H1 (cell line): Measurements from ENCODE around the gene LCE7A. TPM values are rescaled to one million over a fixed set of nuclear protein-coding genes. Genes with fewer than 3 reads are reported as not detected.

Experiments used
- CTCF ChIA-PET: fragments of 300-600 bp; sonication (Branson Sonifier 250); formaldehyde crosslinking; loops from one replicate; lab custom pipeline; 2021; ENCODE audit not compliant: partially characterized antibody; lab: Charles Lee
- POLR2A ChIA-PET: fragments of 300-600 bp; sonication (Branson Sonifier 250); formaldehyde crosslinking; loops from one replicate; lab custom pipeline; 2021; ENCODE audit warnings: inconsistent platforms; ENCODE audit not compliant: partially characterized antibody; lab: Charles Lee
- DNase-seq, 2 experiments: peaks; one replicate each; pipeline versions ENCODE4 v3.0.0 to v3.0.0-alpha.2; 2010 to 2022; ENCODE audit warnings: low spot score in 2 of 2, low read depth in 1 of 2, mixed read lengths in 1 of 2
- FAIRE-seq: peaks from 2 replicates; lab custom pipeline; 2011; peaks lifted over from hg19 to GRCh38; lab: Jason Lieb, UNC
- H2AFZ ChIP-seq: 2 replicates; pipeline ENCODE4 v1.8.1; 2012; ENCODE audit warnings: low read length, inconsistent platforms
- H2AK5ac ChIP-seq: 2 replicates; pipeline ENCODE4 v1.6.1; 2013; ENCODE audit warnings: low read depth, low read length
- H2BK120ac ChIP-seq: replicated peaks from 2 replicates; pipeline ENCODE3; 2013; ENCODE audit warnings: low read depth, low read length, inconsistent platforms
- H2BK12ac ChIP-seq: 2 replicates; pipeline ENCODE4 v1.6.1; 2013; ENCODE audit warnings: low read depth, low read length
- H2BK15ac ChIP-seq: 2 replicates; pipeline ENCODE4 v1.6.1; 2013; ENCODE audit warnings: low read length
- H2BK20ac ChIP-seq: 2 replicates; pipeline ENCODE4 v1.6.1; 2013; ENCODE audit warnings: low read length
- H2BK5ac ChIP-seq: 2 replicates; pipeline ENCODE4 v1.6.1; 2013; ENCODE audit warnings: low read depth, low read length
- H3K14ac ChIP-seq: 2 replicates; pipeline ENCODE4 v1.6.1; 2013; ENCODE audit warnings: inconsistent platforms; ENCODE audit not compliant: insufficient read length
- H3K18ac ChIP-seq: 2 replicates; pipeline ENCODE4 v1.6.1; 2013; ENCODE audit warnings: low read length; ENCODE audit errors: extremely low read depth
- H3K23ac ChIP-seq: 2 replicates; pipeline ENCODE4 v1.6.1; 2013; ENCODE audit warnings: inconsistent platforms; ENCODE audit not compliant: insufficient read length
- H3K23me2 ChIP-seq: 2 replicates; pipeline ENCODE4 v1.6.1; 2013; ENCODE audit warnings: low read depth, low read length
- H3K27ac ChIP-seq: 2 replicates; pipeline ENCODE4 v1.6.1; 2011; ENCODE audit warnings: low read depth, low read length, inconsistent platforms
- H3K27me3 ChIP-seq, 4 experiments: replicated peaks in 1 of 4; 1 replicate in 1 of 4; 2 replicates in 3 of 4; pipeline versions ENCODE4 v1.6.1 to v1.8.1; 2011 to 2013; ENCODE audit warnings: low read length in 3 of 4, mild to moderate bottlenecking in 3 of 4, inconsistent platforms in 2 of 4, mixed read lengths in 2 of 4, moderate library complexity in 1 of 4; ENCODE audit not compliant: control insufficient read depth in 3 of 4, insufficient read depth in 3 of 4; ENCODE audit errors: extremely low read depth in 1 of 4
- H3K36me3 ChIP-seq, 4 experiments: 2 replicates each; pipeline versions ENCODE4 v1.6.1 to v1.8.1; 2011 to 2013; ENCODE audit warnings: mild to moderate bottlenecking in 4 of 4, low read length in 3 of 4, moderate library complexity in 2 of 4, control low read depth in 1 of 4, inconsistent platforms in 1 of 4; ENCODE audit not compliant: insufficient read depth in 4 of 4, control insufficient read depth in 2 of 4
- H3K4ac ChIP-seq: replicated peaks from 2 replicates; pipeline ENCODE3; 2013; ENCODE audit warnings: low read length, low read depth, mixed read lengths, inconsistent platforms; ENCODE audit not compliant: insufficient read length
- H3K4me1 ChIP-seq, 4 experiments: replicated peaks in 1 of 4; 1 replicate in 1 of 4; 2 replicates in 3 of 4; pipeline versions ENCODE4 v1.6.1 to v1.8.1; 2011 to 2013; ENCODE audit warnings: low read length in 3 of 4, inconsistent platforms in 2 of 4, mixed read lengths in 1 of 4; ENCODE audit not compliant: insufficient read depth in 4 of 4, control insufficient read depth in 3 of 4
- H3K4me2 ChIP-seq, 2 experiments: 2 replicates each; pipeline versions ENCODE4 v1.6.1 to v1.8.1; 2011 to 2013; ENCODE audit warnings: low read depth in 2 of 2, low read length in 2 of 2, control low read depth in 1 of 2, inconsistent platforms in 1 of 2, mild to moderate bottlenecking in 1 of 2; ENCODE audit not compliant: insufficient read depth in 1 of 2
- H3K4me3 ChIP-seq, 4 experiments: fragments of 200-600, 300-600 bp in 1 of 4; sonication (generic), shearing (Covaris generic), sonication (Bioruptor Twin) in 1 of 4; 2 replicates each; pipeline versions ENCODE4 v1.5.1 to v1.8.1; 2011 to 2016; ENCODE audit warnings: low read length in 4 of 4, low read depth in 3 of 4, control low read depth in 2 of 4, inconsistent platforms in 2 of 4, mild to moderate bottlenecking in 2 of 4, mixed read lengths in 1 of 4, moderate library complexity in 1 of 4; ENCODE audit not compliant: insufficient read depth in 2 of 4; ENCODE audit errors: extremely low read depth in 1 of 4
- H3K56ac ChIP-seq: replicated peaks from 2 replicates; pipeline ENCODE3; 2013; ENCODE audit warnings: low read depth, mild to moderate bottlenecking, mixed read lengths, low read length, inconsistent platforms; ENCODE audit not compliant: insufficient read length
- H3K79me1 ChIP-seq: 2 replicates; pipeline ENCODE4 v1.6.1; 2013; ENCODE audit warnings: low read depth, low read length, control low read depth
- H3K79me2 ChIP-seq, 2 experiments: 2 replicates each; pipeline versions ENCODE4 v1.6.1 to v1.8.1; 2012 to 2013; ENCODE audit warnings: low read length in 2 of 2, mild to moderate bottlenecking in 2 of 2, inconsistent platforms in 1 of 2; ENCODE audit not compliant: insufficient read depth in 2 of 2, control insufficient read depth in 1 of 2
- H3K9ac ChIP-seq, 4 experiments: replicated peaks in 1 of 4; 1 replicate in 1 of 4; 2 replicates in 3 of 4; pipeline versions ENCODE4 v1.6.1 to v1.8.1; 2011 to 2013; ENCODE audit warnings: low read depth in 3 of 4, low read length in 3 of 4, control low read depth in 2 of 4, mild to moderate bottlenecking in 2 of 4, moderate library complexity in 2 of 4, inconsistent platforms in 1 of 4; ENCODE audit errors: extremely low read depth in 1 of 4
- H3K9me3 ChIP-seq, 2 experiments: 2 replicates each; pipeline versions ENCODE4 v1.6.1 to v1.8.1; 2012 to 2013; ENCODE audit warnings: mild to moderate bottlenecking in 2 of 2, moderate library complexity in 2 of 2, control low read depth in 1 of 2, inconsistent platforms in 1 of 2, low read depth in 1 of 2, low read length in 1 of 2, mixed read lengths in 1 of 2; ENCODE audit not compliant: insufficient read depth in 2 of 2
- H4K20me1 ChIP-seq, 2 experiments: replicated peaks in 1 of 2; 2 replicates each; pipeline versions ENCODE3 to v1.8.1; 2011 to 2013; ENCODE audit warnings: inconsistent platforms in 2 of 2, low read length in 2 of 2, mild to moderate bottlenecking in 1 of 2; ENCODE audit not compliant: insufficient read depth in 2 of 2, control insufficient read depth in 1 of 2
- H4K5ac ChIP-seq: 2 replicates; pipeline ENCODE4 v1.6.1; 2013; ENCODE audit warnings: low read length, low read depth, mixed read lengths, inconsistent platforms; ENCODE audit not compliant: insufficient read length
- H4K8ac ChIP-seq: 2 replicates; pipeline ENCODE4 v1.8.0; 2013; ENCODE audit warnings: mild to moderate bottlenecking, moderate library complexity, low read length, inconsistent platforms; ENCODE audit not compliant: insufficient read depth; ENCODE audit errors: extremely low read depth
- H4K91ac ChIP-seq: replicated peaks from 2 replicates; pipeline ENCODE3; 2013; ENCODE audit warnings: low read length, mixed read lengths, inconsistent platforms; ENCODE audit not compliant: insufficient read length
- BACH1 ChIP-seq: IDR thresholded peaks from 2 replicates; pipeline ENCODE4 v1.6.1; 2012; ENCODE audit warnings: low read length, improper control_type of control experiment
- CBX5 ChIP-seq: fragments of 300-800, 300-1000 bp; sonication (generic); IDR thresholded peaks from 2 replicates; pipeline ENCODE4 v1.7.1; 2016; ENCODE audit warnings: antibody characterized with exemption, low read length, low read depth
- CBX8 ChIP-seq: fragments of 300-800, 300-1000 bp; sonication (generic); IDR thresholded peaks from 2 replicates; pipeline ENCODE4 v1.7.1; 2016; ENCODE audit warnings: low read depth, low read length, borderline replicate concordance
- CHD1 ChIP-seq: IDR thresholded peaks from 2 replicates; pipeline ENCODE4 v1.6.1; 2012; ENCODE audit warnings: low read depth, low read length, improper control_type of control experiment
- EZH2 ChIP-seq: fragments of 200-600 bp; sonication (generic); IDR thresholded peaks from 2 replicates; pipeline ENCODE4 v1.7.1; 2012; ENCODE audit warnings: low read depth, mild to moderate bottlenecking, moderate library complexity, low read length, inconsistent platforms; ENCODE audit not compliant: severe bottlenecking
- JUN ChIP-seq: IDR thresholded peaks from 2 replicates; pipeline ENCODE4 v1.6.1; 2011; ENCODE audit warnings: low read depth, mild to moderate bottlenecking, improper control_type of control experiment, low read length
- KDM1A ChIP-seq: fragments of 200-600, 300-600 bp; sonication (generic); IDR thresholded peaks from 2 replicates; pipeline ENCODE4 v1.7.1; 2016; ENCODE audit warnings: mild to moderate bottlenecking, low read length, borderline replicate concordance
- KDM4A ChIP-seq: IDR thresholded peaks from one replicate; pipeline ENCODE4 v1.7.1; 2012; ENCODE audit warnings: low read depth, mild to moderate bottlenecking, moderate library complexity, low read length, inconsistent platforms; ENCODE audit not compliant: severe bottlenecking
- SP4 ChIP-seq: IDR thresholded peaks from 2 replicates; pipeline ENCODE4 v1.6.1; 2012; ENCODE audit warnings: low read length, inconsistent platforms
- SUZ12 ChIP-seq: fragments of 200-600 bp; sonication (generic); IDR thresholded peaks from 2 replicates; pipeline ENCODE4 v1.6.1; 2012; ENCODE audit warnings: mild to moderate bottlenecking, inconsistent platforms, low read length, moderate library complexity, mixed read lengths
- TAF7 ChIP-seq: optimal IDR thresholded peaks from 2 replicates; pipeline ENCODE3; 2011; ENCODE audit warnings: low read depth, mild to moderate bottlenecking, inconsistent platforms, low read length, moderate library complexity, borderline replicate concordance
- ZNF274 ChIP-seq: IDR thresholded peaks from 2 replicates; pipeline ENCODE4 v1.7.0; 2012; ENCODE audit warnings: low read length, borderline replicate concordance; ENCODE audit errors: extremely low read depth
- WGBS, 2 experiments: shearing (Covaris generic) in 1 of 2; methylation state at CpG; one replicate each; pipeline versions ENCODE4 v1.1.6 to v1.1.7; 2013 to 2015; ENCODE audit warnings: low lambda C conversion rate in 2 of 2, mixed read lengths in 2 of 2, inconsistent platforms in 1 of 2, low coverage in 1 of 2, missing lambda C conversion rate in 1 of 2; ENCODE audit not compliant: insufficient replicate concordance in 2 of 2, insufficient coverage in 1 of 2, insufficient read length in 1 of 2; ENCODE audit errors: extremely low coverage in 1 of 2, missing lambda C conversion rate in 1 of 2; 5-methylcytosine and 5-hydroxymethylcytosine counted together
- long read RNA-seq, 2 experiments: library from RNA in 1 of 2; library from capped mRNA in 1 of 2; stranded (forward); transcript quantifications; one replicate each; pipeline ENCODE4 v2.0.0, GENCODE V29; 2021; ENCODE audit warnings: inconsistent platforms in 1 of 2
- polyA minus RNA-seq, 3 experiments: library from RNA; depleted of rRNA, polyadenylated mRNA; stranded (reverse); fragments of >200 nt; gene quantifications; 1 replicate in 2 of 3; 2 replicates in 1 of 3; pipeline ENCODE4 v1.2.3, GENCODE V29; 2011
- polyA plus RNA-seq, 7 experiments: library from polyadenylated mRNA; depleted of rRNA in 3 of 7; stranded (reverse) in 5 of 7; unstranded in 2 of 7; fragments of >200 nt in 5 of 7; fragments of 200-250 nt in 2 of 7; gene quantifications; 1 replicate in 5 of 7; 2 replicates in 1 of 7; 4 replicates in 1 of 7; pipeline versions ENCODE4 v1.2.1 to v1.2.3, GENCODE V29; 2011 to 2013; ENCODE audit warnings: missing spikeins in 2 of 7, mixed read lengths in 2 of 7
- total RNA-seq: library from RNA; stranded (reverse); fragmentation: NEBNext Ultra II Directional; extraction: Animal tissue kit (Norgen Biotek cat#: 25700); gene quantifications from 2 replicates; pipeline ENCODE4 v1.2.1, GENCODE V29; 2021

Gene LCE7A, protein sequence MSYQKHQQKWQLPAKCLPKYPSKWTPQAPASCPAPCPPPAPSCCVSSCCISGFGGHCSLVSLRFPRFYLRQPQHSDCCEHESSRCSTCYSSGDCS
- not detected in 2 replicates for total RNA-seq
- not detected in 2 replicates for polyA plus RNA-seq (2011; rRNA removed)
- polyA plus RNA-seq (2011; cell fraction: cytosol; rRNA removed), result not detected
- not detected for polyA plus RNA-seq (2011; cell fraction: nucleus; rRNA removed)
- not detected in 4 replicates for polyA plus RNA-seq (2012, experiment 1 of 2)
- polyA plus RNA-seq (2012, experiment 2 of 2), result not detected
- not detected for polyA plus RNA-seq (2013, experiment 1 of 2)
- polyA plus RNA-seq (2013, experiment 2 of 2), result not detected
- not detected in 2 replicates for polyA minus RNA-seq (2011; rRNA and poly(A)+ RNA removed)
- not detected for polyA minus RNA-seq (2011; cell fraction: cytosol; rRNA and poly(A)+ RNA removed)
- polyA minus RNA-seq (2011; cell fraction: nucleus; rRNA and poly(A)+ RNA removed), result not detected
- long read RNA-seq, experiment 1, result 0 reads
- long read RNA-seq, experiment 2, result 0 reads

- peaks cover 69 to 84% of the 10 kb centered on the region in 2 experiments for H3K9me3 ChIP-seq
- H4K5ac ChIP-seq, result no peak within 1 kb of the TSS
- H3K27ac ChIP-seq, result no peak within 1 kb of the TSS
- no peak within 1 kb of the TSS for H4K91ac ChIP-seq
- H4K20me1 ChIP-seq, result no peaks in the 10 kb centered on the region
- H3K27me3 ChIP-seq, result no peaks in the 10 kb centered on the region
- DNase-seq, result no peak
- H2BK12ac ChIP-seq, result no peak within 1 kb of the TSS
- no peak for FAIRE-seq
- peaks cover 0 to 3% (median 0%) of the 10 kb centered on the region in 4 experiments; a peak in 1 of 8 replicates for H3K36me3 ChIP-seq
- no peak within 1 kb of the TSS for H3K18ac ChIP-seq
- H4K8ac ChIP-seq, result no peak within 1 kb of the TSS
- no peaks in the 10 kb centered on the region for H3K23me2 ChIP-seq
- H3K56ac ChIP-seq, result no peak within 1 kb of the TSS
- H3K23ac ChIP-seq, result no peak within 1 kb of the TSS
- H3K14ac ChIP-seq, result no peak within 1 kb of the TSS
- no peaks in the 10 kb centered on the region for H3K4me1 ChIP-seq
- H3K4ac ChIP-seq, result no peak within 1 kb of the TSS
- no peak within 1 kb of the TSS for H2BK15ac ChIP-seq
- no peaks in the 10 kb centered on the region for H3K79me1 ChIP-seq
- TF ChIP-seq KDM4A, result no peak
- no peak for TF ChIP-seq KDM1A
- no peak for TF ChIP-seq CBX5
- TF ChIP-seq ZNF274, result no peak
- no peak for TF ChIP-seq SUZ12
- no peak for TF ChIP-seq JUN
- no peak for TF ChIP-seq SP4
- no peak for TF ChIP-seq EZH2
- TF ChIP-seq CBX8, result no peak
- no peak for TF ChIP-seq CHD1
- TF ChIP-seq TAF7, result no peak
- TF ChIP-seq BACH1, result no peak
- H3K4me3 ChIP-seq, result no peak within 1 kb of the TSS
- H2BK20ac ChIP-seq, result no peak within 1 kb of the TSS
- no peak within 1 kb of the TSS for H2BK120ac ChIP-seq
- no peak within 1 kb of the TSS for H2BK5ac ChIP-seq
- POLR2A ChIA-PET, result no interaction called here
- no peak within 1 kb of the TSS for H3K9ac ChIP-seq
- no peak within 1 kb of the TSS for H3K4me2 ChIP-seq
- 65% methylated on average over 3 of the region's 3 CpGs; no CpG with 5 or more reads in 1 of the 2 experiments for WGBS, 2 experiments
- CTCF ChIA-PET, result interaction anchor here (0.7 kb wide), 1 partner anchor 263 kb away, joined by 3 read pairs; no protein-coding TSS in a partner anchor
- H3K79me2 ChIP-seq, result no peaks in the 10 kb centered on the region
- H2AFZ ChIP-seq, result no peak within 1 kb of the TSS
- H2AK5ac ChIP-seq, result no peak within 1 kb of the TSS
Measured at GRCh38 chr1:152859696-152860095, at the start of gene LCE7A. Gene LCE7A, plus strand, starts transcription at chr1:152859996. Its CDS starts 702 bp downstream, at chr1:152860698.
